HG03520 (cell line): Measurements from ENCODE around the gene PPFIA1.
"Not testable (repeated sequence)": the region's sequence is repeated elsewhere in the genome, so short reads cannot be mapped to it uniquely, and the experiment has no call there.

Experiments used
- ATAC-seq: cut with Tn5 transposase; IDR thresholded peaks from one replicate; pipeline ENCODE4 v1.9.1; 2021; ENCODE audit warnings: mild to moderate bottlenecking, moderate library complexity; ENCODE audit not compliant: unreplicated experiment

PPFIA1 gene

GRCh38 chr11:70250876-70251658, 19.4 kb upstream of the PPFIA1 start:
- no peak for ATAC-seq

- no peak for ATAC-seq
These were observed 18.7 kb upstream of the PPFIA1 start for GRCh38 chr11:70251659-70252321.

GRCh38 chr11:70252844-70253243, 17.6 kb upstream of the PPFIA1 start:
- no peak for ATAC-seq

GRCh38 chr11:70255477-70256116, 14.9 kb upstream of the PPFIA1 start:
- no peak for ATAC-seq

GRCh38 chr11:70259077-70259476, 11.4 kb upstream of the PPFIA1 start:
- not testable (repeated sequence) for ATAC-seq

GRCh38 chr11:70262951-70263350, 7.5 kb upstream of the PPFIA1 start:
- no peak for ATAC-seq

- no peak for ATAC-seq
These were observed 7.1 kb upstream of the PPFIA1 start for GRCh38 chr11:70263363-70263762.

- no peak for ATAC-seq
These were observed 5.1 kb upstream of the PPFIA1 start for GRCh38 chr11:70265341-70265740.

- ATAC-seq, result no peak
These were observed 3.0 kb upstream of the PPFIA1 start for GRCh38 chr11:70267405-70267950.

GRCh38 chr11:70268526-70268925, 2.0 kb upstream of the PPFIA1 start:
- no peak for ATAC-seq

GRCh38 chr11:70270877-70271648, 573 bp downstream of the PPFIA1 start:
- peak; percentile 38 for ATAC-seq

- ATAC-seq, result no peak
These were observed 1.1 kb downstream of the PPFIA1 start for GRCh38 chr11:70271649-70271953.

- no peak for ATAC-seq
These were observed 1.5 kb downstream of the PPFIA1 start for GRCh38 chr11:70272009-70272408.

GRCh38 chr11:70278994-70279393, 8.5 kb downstream of the PPFIA1 start:
- ATAC-seq, result no peak

GRCh38 chr11:70281156-70281609, 10.7 kb downstream of the PPFIA1 start:
- no peak for ATAC-seq

GRCh38 chr11:70282012-70282411, 11.5 kb downstream of the PPFIA1 start:
- no peak for ATAC-seq

- ATAC-seq, result no peak
These were observed 18.2 kb downstream of the PPFIA1 start for GRCh38 chr11:70288721-70289120.

GRCh38 chr11:70289582-70289981, 19.1 kb downstream of the PPFIA1 start:
- ATAC-seq, result no peak

GRCh38 chr11:70290361-70291065, 20.0 kb downstream of the PPFIA1 start:
- ATAC-seq, result no peak

GRCh38 chr11:70292166-70292565, 21.7 kb downstream of the PPFIA1 start:
- ATAC-seq, result no peak
